Ramos (cell line): ENCODE measurements around the gene CDH13.

Source experiments
- in situ Hi-C: fragments of 300-500 bp; cut with MboI; formaldehyde crosslinking; loops from one replicate; pipeline ENCODE4 v1.14.3; 2022; ENCODE audit warnings: low sequenced_read_pairs; ENCODE audit not compliant: unreplicated experiment

The CDH13 gene

GRCh38 chr16:83771306-83771942 lies 1144.7 kb downstream of the CDH13 start:
- in situ Hi-C loops: no loop called here

GRCh38 chr16:83772806-83773205 lies 1146.0 kb downstream of the CDH13 start:
- in situ Hi-C loops: no loop called here

- in situ Hi-C loops: no loop called here
Observed at GRCh38 chr16:83774066-83774465, 1147.3 kb downstream of the CDH13 start.

GRCh38 chr16:83776944-83777343 lies 1150.2 kb downstream of the CDH13 start:
- in situ Hi-C loops: no loop called here

- in situ Hi-C loops: no loop called here
Observed at GRCh38 chr16:83779886-83780285, 1153.1 kb downstream of the CDH13 start.

- in situ Hi-C loops: no loop called here
Observed at GRCh38 chr16:83785455-83785854, 1158.7 kb downstream of the CDH13 start.

GRCh38 chr16:83789642-83790401 lies 1163.1 kb downstream of the CDH13 start:
- in situ Hi-C loops: no loop called here

GRCh38 chr16:83791916-83792315 lies 1165.1 kb downstream of the CDH13 start:
- in situ Hi-C loops: no loop called here

- in situ Hi-C loops: no loop called here
Observed at GRCh38 chr16:83792391-83792790, 1165.6 kb downstream of the CDH13 start.

GRCh38 chr16:83793179-83793578 lies 1166.4 kb downstream of the CDH13 start:
- in situ Hi-C loops: no loop called here

- in situ Hi-C loops: no loop called here
Observed at GRCh38 chr16:83794860-83795554, 1168.2 kb downstream of the CDH13 start.

GRCh38 chr16:83797013-83797412 lies 1170.2 kb downstream of the CDH13 start:
- in situ Hi-C loops: no loop called here

GRCh38 chr16:83799336-83799735 lies 1172.6 kb downstream of the CDH13 start:
- in situ Hi-C loops: no loop called here

GRCh38 chr16:83802135-83802534 lies 1175.4 kb downstream of the CDH13 start:
- in situ Hi-C loops: no loop called here

- in situ Hi-C loops: no loop called here
Observed at GRCh38 chr16:83802554-83803205, 1175.9 kb downstream of the CDH13 start.

GRCh38 chr16:83803811-83804210 lies 1177.0 kb downstream of the CDH13 start:
- in situ Hi-C loops: no loop called here

GRCh38 chr16:83804366-83804765 lies 1177.6 kb downstream of the CDH13 start:
- in situ Hi-C loops: no loop called here

GRCh38 chr16:83806036-83806435 lies 1179.3 kb downstream of the CDH13 start:
- in situ Hi-C loops: no loop called here

GRCh38 chr16:83806731-83807130 lies 1180.0 kb downstream of the CDH13 start:
- in situ Hi-C loops: no loop called here

GRCh38 chr16:83807327-83807709 lies 1180.5 kb downstream of the CDH13 start:
- in situ Hi-C loops: no loop called here
